Measurements from ENCODE around the gene TNC. TPM values are rescaled to one million over a fixed set of nuclear protein-coding genes. Genes with fewer than 3 reads are reported as not detected.

Gene TNC
- total RNA-seq, 6 experiments from 2014 or later = 51.6 to 86.3 (median 70.4) TPM

DNA sequence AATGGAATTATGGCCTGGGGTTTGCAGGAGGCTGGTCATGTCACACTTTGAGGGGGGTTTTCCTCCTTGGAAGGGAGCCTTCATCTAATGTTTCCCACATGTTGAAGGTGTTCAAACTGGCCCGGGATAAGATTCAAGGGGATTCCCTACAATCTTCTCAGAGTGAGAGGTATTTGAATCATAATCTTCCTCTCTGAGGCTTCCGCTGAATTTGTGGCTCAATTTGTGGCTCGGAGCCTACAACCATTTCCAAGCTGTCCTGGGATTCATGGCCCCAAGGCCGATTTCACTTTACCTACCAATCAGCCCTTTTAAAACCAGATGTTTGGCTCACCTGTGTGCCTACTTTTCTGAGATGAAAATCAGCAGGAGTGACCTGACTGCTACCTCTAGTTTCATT lies 3.9 kb downstream of the TNC start:
- Mint-ChIP-seq H3K4me3 (no peak overlapping the region), H3K27ac (no peak overlapping the region), H3K4me1 (ENCODE audit: low read depth) (peaks cover 64% of the 10 kb centered on the region)

GRCh38 chr9:115111874-115112273 lies 6.1 kb downstream of the TNC start:
- TF ChIP-seq, protein P1, sequence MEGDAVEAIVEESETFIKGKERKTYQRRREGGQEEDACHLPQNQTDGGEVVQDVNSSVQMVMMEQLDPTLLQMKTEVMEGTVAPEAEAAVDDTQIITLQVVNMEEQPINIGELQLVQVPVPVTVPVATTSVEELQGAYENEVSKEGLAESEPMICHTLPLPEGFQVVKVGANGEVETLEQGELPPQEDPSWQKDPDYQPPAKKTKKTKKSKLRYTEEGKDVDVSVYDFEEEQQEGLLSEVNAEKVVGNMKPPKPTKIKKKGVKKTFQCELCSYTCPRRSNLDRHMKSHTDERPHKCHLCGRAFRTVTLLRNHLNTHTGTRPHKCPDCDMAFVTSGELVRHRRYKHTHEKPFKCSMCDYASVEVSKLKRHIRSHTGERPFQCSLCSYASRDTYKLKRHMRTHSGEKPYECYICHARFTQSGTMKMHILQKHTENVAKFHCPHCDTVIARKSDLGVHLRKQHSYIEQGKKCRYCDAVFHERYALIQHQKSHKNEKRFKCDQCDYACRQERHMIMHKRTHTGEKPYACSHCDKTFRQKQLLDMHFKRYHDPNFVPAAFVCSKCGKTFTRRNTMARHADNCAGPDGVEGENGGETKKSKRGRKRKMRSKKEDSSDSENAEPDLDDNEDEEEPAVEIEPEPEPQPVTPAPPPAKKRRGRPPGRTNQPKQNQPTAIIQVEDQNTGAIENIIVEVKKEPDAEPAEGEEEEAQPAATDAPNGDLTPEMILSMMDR (IDR thresholded peaks at IDR 0.05) = no peak
- Mint-ChIP-seq H3K27ac (no peak overlapping the region), H3K4me1 (ENCODE audit: low read depth) (peaks cover 65% of the 10 kb centered on the region), H3K4me3 (no peak overlapping the region), H3K36me3 (ENCODE audit: low read depth) (peaks cover 49% of the 10 kb centered on the region), H3K9me3 (no peaks in the 10 kb centered on the region), H3K27me3 (ENCODE audit: insufficient read depth) (peaks cover 2% of the 10 kb centered on the region; the same call in 1 of the 2 replicates)
- DNase-seq = no peak

More for the DNA sequence above, 3.9 kb downstream of the TNC start:
- Mint-ChIP-seq H3K27me3 (ENCODE audit: insufficient read depth) (peaks cover 2% of the 10 kb centered on the region; the same call in 1 of the 2 replicates), H3K9me3 (no peaks in the 10 kb centered on the region), H3K36me3 (ENCODE audit: low read depth) (peaks cover 38% of the 10 kb centered on the region)
- TF ChIP-seq, protein P1 (IDR thresholded peaks at IDR 0.05) = no peak
- DNase-seq = no peak

DNA sequence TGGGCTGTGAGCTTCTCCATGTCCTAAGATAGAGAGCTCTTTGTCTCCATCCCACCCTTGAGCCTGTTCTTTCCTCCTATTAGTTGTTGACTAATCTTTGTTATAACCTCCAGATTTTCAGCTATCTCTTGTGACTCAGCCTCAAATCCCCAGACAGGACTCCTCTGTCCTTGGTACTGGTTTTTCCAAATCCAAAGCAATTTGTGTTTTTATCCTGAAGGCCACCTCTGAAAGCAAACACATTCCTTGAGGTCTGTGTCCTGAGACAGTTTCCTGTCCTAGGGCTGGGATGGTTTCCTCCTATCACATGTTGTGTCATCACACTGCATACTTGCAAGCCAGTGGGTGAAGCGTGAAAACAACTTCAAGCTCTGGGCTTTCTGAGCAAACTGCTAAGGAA lies 8.5 kb downstream of the TNC start:
- TF ChIP-seq, protein P1 (IDR thresholded peaks at IDR 0.05) = no peak
- H3K4me1 Mint-ChIP-seq (ENCODE audit: low read depth) = peaks cover 65% of the 10 kb centered on the region
- no peaks in the 10 kb centered on the region for H3K27me3 Mint-ChIP-seq (ENCODE audit: insufficient read depth)
- H3K9me3 Mint-ChIP-seq = no peaks in the 10 kb centered on the region
- H3K4me3 Mint-ChIP-seq = no peak overlapping the region
- H3K36me3 Mint-ChIP-seq (ENCODE audit: low read depth) = peaks cover 45% of the 10 kb centered on the region
- no peak overlapping the region for H3K27ac Mint-ChIP-seq
- peak; percentile 62 for DNase-seq

GRCh38 chr9:115107701-115108100 lies 10.3 kb downstream of the TNC start:
- no peak overlapping the region for H3K4me3 Mint-ChIP-seq
- peaks cover 35% of the 10 kb centered on the region; the same call in 1 of the 2 replicates for H3K36me3 Mint-ChIP-seq (ENCODE audit: low read depth)
- no peak for DNase-seq
- peaks cover 72% of the 10 kb centered on the region for H3K4me1 Mint-ChIP-seq (ENCODE audit: low read depth)
- TF ChIP-seq, protein P1 (IDR thresholded peaks at IDR 0.05) = no peak
- H3K27ac Mint-ChIP-seq = no peak overlapping the region
- no peaks in the 10 kb centered on the region for H3K27me3 Mint-ChIP-seq (ENCODE audit: insufficient read depth)
- H3K9me3 Mint-ChIP-seq = no peaks in the 10 kb centered on the region

- H3K9me3 Mint-ChIP-seq = no peaks in the 10 kb centered on the region
- H3K4me1 Mint-ChIP-seq (ENCODE audit: low read depth) = peaks cover 72% of the 10 kb centered on the region
- TF ChIP-seq, protein P1 (IDR thresholded peaks at IDR 0.05) = no peak
- peak; percentile 11 for DNase-seq
- H3K27me3 Mint-ChIP-seq (ENCODE audit: insufficient read depth) = no peaks in the 10 kb centered on the region
- H3K27ac Mint-ChIP-seq = peak overlapping the region; percentile 78
- peaks cover 26% of the 10 kb centered on the region; the same call in 1 of the 2 replicates for H3K36me3 Mint-ChIP-seq (ENCODE audit: low read depth)
- peak overlapping the region; percentile 66 for H3K4me3 Mint-ChIP-seq
Measured at GRCh38 chr9:115106642-115107041, 11.3 kb downstream of the TNC start.

DNA sequence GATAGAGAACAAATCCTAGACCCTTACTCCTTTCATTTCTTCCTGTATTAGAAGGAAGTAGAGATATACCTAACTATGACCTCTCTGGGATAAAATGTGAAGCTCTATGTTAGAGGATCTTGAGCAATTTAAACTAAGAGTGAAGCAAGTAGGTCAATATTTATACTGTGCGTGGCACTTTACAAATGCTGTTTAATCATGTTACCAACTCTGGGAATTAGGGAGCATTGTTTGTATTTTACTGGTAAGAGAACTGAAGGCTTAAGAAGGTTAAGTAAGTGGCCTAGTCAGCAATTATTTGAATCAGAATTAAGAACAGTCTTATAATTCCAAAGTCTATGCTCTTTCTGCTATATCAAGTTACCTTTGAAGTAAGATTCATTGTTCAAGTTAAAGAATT lies 12.0 kb downstream of the TNC start:
- Mint-ChIP-seq H3K27ac (peak overlapping the region; percentile 78), H3K9me3 (no peaks in the 10 kb centered on the region), H3K27me3 (ENCODE audit: insufficient read depth) (no peaks in the 10 kb centered on the region), H3K36me3 (ENCODE audit: low read depth) (peaks cover 25% of the 10 kb centered on the region; the same call in 1 of the 2 replicates), H3K4me3 (peak overlapping the region; percentile 66), H3K4me1 (ENCODE audit: low read depth) (peaks cover 72% of the 10 kb centered on the region)
- TF ChIP-seq, protein P1 (IDR thresholded peaks at IDR 0.05) = no peak
- no peak for DNase-seq

Measured in HFFc6 (cell line).